HL-60 (cell line): ENCODE data around the gene APEH.

Experiments
- DNase-seq, 2 experiments: peaks; one replicate each; pipeline ENCODE4 v3.0.0-alpha.2; 2010 to 2020; ENCODE audit warnings: low read depth in 1 of 2, low spot score in 1 of 2
- H3K27ac ChIP-seq: fragments of 250-450 bp; sonication (Bioruptor Pico); replicated peaks from 2 replicates; pipeline ENCODE4 v1.5.1; 2020; ENCODE audit warnings: mild to moderate bottlenecking, moderate library complexity
- H3K27me3 ChIP-seq: fragments of 250-450 bp; sonication (Bioruptor Pico); 2 replicates; pipeline ENCODE4 v1.5.1; 2021; ENCODE audit warnings: mild to moderate bottlenecking, moderate library complexity; ENCODE audit not compliant: insufficient read depth, poor library complexity, severe bottlenecking
- H3K4me3 ChIP-seq: replicated peaks from 2 replicates; pipeline ENCODE4 v1.5.1; 2011; ENCODE audit warnings: mild to moderate bottlenecking, control low read depth, low read length; ENCODE audit not compliant: insufficient read depth
- GABPA ChIP-seq: IDR thresholded peaks from 2 replicates; pipeline ENCODE4 v1.6.1; 2012; ENCODE audit warnings: low read depth
- POLR2AphosphoS5 ChIP-seq: IDR thresholded peaks from 2 replicates; pipeline ENCODE4 v1.6.1; 2012; ENCODE audit warnings: low read depth
- SPI1 ChIP-seq: IDR thresholded peaks from 2 replicates; pipeline ENCODE4 v1.6.1; 2012; ENCODE audit warnings: low read depth, mild to moderate bottlenecking, borderline replicate concordance
- TF ChIP-seq, protein P1 (sequence below): IDR thresholded peaks from one replicate; pipeline ENCODE4 v1.5.1; 2011; ENCODE audit warnings: low read length, control low read depth, inconsistent platforms; ENCODE audit not compliant: insufficient read depth
- TF ChIP-seq, protein P2 (sequence below): IDR thresholded peaks from 2 replicates; pipeline ENCODE4 v1.6.1; 2012; ENCODE audit warnings: low read depth; ENCODE audit not compliant: insufficient replicate concordance

The APEH gene

DNA sequence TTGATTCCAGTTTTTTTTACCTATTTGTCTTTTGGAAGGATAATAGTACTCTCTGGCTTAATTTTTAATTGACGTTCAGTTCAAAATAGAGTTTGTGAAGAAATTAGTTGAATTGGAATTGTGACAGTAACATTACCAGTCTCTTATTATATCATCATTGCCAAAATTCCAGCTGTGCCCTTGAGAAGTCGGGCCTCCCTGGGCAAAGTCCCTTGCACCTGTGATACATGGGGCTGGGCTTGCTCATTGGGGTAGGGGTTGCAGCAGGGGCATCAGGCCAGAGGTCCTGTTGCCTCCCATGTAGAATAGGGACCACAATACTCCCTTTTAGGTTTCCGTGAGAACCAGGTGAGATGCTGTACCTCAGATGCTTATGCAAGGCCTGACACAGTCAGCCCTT lies 27.9 kb upstream of the APEH start:
- Histone ChIP-seq H3K4me3 (no peak overlapping the region), H3K27me3 (no peaks in the 10 kb centered on the region), H3K27ac (no peak overlapping the region)
- TF ChIP-seq SPI1: no peak
- no peak for TF ChIP-seq POLR2AphosphoS5
- TF ChIP-seq GABPA: no peak
- TF ChIP-seq, protein P1, sequence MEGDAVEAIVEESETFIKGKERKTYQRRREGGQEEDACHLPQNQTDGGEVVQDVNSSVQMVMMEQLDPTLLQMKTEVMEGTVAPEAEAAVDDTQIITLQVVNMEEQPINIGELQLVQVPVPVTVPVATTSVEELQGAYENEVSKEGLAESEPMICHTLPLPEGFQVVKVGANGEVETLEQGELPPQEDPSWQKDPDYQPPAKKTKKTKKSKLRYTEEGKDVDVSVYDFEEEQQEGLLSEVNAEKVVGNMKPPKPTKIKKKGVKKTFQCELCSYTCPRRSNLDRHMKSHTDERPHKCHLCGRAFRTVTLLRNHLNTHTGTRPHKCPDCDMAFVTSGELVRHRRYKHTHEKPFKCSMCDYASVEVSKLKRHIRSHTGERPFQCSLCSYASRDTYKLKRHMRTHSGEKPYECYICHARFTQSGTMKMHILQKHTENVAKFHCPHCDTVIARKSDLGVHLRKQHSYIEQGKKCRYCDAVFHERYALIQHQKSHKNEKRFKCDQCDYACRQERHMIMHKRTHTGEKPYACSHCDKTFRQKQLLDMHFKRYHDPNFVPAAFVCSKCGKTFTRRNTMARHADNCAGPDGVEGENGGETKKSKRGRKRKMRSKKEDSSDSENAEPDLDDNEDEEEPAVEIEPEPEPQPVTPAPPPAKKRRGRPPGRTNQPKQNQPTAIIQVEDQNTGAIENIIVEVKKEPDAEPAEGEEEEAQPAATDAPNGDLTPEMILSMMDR: no peak
- TF ChIP-seq, protein P2, sequence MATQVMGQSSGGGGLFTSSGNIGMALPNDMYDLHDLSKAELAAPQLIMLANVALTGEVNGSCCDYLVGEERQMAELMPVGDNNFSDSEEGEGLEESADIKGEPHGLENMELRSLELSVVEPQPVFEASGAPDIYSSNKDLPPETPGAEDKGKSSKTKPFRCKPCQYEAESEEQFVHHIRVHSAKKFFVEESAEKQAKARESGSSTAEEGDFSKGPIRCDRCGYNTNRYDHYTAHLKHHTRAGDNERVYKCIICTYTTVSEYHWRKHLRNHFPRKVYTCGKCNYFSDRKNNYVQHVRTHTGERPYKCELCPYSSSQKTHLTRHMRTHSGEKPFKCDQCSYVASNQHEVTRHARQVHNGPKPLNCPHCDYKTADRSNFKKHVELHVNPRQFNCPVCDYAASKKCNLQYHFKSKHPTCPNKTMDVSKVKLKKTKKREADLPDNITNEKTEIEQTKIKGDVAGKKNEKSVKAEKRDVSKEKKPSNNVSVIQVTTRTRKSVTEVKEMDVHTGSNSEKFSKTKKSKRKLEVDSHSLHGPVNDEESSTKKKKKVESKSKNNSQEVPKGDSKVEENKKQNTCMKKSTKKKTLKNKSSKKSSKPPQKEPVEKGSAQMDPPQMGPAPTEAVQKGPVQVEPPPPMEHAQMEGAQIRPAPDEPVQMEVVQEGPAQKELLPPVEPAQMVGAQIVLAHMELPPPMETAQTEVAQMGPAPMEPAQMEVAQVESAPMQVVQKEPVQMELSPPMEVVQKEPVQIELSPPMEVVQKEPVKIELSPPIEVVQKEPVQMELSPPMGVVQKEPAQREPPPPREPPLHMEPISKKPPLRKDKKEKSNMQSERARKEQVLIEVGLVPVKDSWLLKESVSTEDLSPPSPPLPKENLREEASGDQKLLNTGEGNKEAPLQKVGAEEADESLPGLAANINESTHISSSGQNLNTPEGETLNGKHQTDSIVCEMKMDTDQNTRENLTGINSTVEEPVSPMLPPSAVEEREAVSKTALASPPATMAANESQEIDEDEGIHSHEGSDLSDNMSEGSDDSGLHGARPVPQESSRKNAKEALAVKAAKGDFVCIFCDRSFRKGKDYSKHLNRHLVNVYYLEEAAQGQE: no peak
- no peak for DNase-seq

DNA sequence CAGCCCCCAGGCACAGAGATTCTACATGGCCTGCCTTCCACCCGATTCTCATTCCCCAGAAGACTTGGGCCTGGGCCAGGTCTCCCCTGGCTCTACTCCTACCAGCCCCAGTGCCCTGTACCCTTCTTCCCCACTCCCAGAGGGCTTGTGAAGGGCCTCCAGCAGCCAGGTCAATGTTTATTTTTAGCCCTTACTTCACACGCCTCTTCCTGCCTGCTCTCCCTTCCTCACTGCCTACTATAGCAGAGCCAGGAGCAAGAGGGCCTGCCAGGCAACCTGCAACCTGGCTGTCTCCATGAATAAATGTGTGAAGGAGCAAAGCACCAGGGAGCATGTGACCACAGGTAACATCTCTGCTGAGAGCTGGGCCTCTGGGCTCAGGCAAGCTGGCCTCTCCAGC lies 26.4 kb upstream of the APEH start:
- Histone ChIP-seq H3K4me3 (no peak overlapping the region), H3K27me3 (no peaks in the 10 kb centered on the region), H3K27ac (no peak overlapping the region)
- no peak for DNase-seq
- TF ChIP-seq SPI1: no peak

DNA sequence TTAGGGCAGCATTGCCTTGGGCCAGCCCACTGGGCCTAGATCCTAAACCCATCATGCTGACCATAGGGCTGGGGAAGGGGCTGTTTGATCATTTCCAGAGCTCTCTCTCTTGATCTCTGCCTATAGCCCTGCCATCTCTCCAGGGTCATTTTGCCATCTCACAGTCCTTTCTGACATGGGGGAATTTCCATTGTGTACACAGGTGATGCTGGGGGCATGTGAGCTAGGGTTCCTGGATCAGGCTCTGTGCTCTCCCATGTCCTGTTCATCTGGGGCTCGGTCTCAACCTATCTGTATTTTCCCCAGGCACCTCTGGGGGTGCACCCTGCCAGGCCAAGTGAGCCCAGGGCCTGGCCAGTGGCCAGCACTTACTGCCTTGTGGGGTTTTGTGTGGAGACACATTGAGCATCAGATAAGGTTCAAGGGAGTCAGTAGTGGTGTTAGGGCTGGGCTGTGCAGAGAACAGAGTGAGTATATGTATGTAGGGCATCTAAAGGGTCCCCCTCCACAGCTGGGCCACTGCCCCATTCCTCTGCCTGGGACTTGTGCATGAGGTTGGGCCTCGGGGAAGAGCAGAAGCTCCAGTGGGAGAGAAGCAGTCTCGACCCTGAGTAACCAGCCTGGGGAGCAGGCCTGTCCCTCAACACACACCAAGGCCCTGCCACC lies 25.7 kb upstream of the APEH start:
- TF ChIP-seq GABPA (no peak), POLR2AphosphoS5 (no peak), SPI1 (no peak)
- TF ChIP-seq, protein P1: no peak
- TF ChIP-seq, protein P2: no peak
- no peaks in the 10 kb centered on the region for H3K27me3 ChIP-seq
- H3K27ac ChIP-seq: no peak overlapping the region
- H3K4me3 ChIP-seq: no peak overlapping the region
- DNase-seq: no peak

DNA sequence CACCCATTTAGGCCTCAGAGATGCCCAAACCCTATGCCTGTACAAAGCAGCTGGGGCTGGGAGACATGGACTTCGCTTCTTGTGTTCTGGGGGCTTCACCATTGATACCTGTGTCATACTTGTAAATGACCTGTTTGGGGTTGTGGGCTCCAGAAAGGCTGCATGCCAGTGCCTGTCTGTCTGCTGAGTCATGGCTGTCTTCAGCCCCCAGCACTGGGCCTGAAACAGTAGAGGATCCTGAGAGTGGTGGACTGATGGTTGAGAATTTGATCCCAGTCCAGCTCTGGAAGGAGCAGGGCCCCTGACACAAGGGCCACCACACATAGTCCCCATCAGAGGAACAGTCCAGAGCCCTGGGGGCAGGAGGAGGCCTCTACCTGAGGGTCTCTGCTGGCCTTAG lies 24.6 kb upstream of the APEH start:
- H3K4me3 ChIP-seq: no peak overlapping the region
- DNase-seq: no peak
- H3K27me3 ChIP-seq: no peaks in the 10 kb centered on the region
- TF ChIP-seq, protein P2: no peak
- no peak for TF ChIP-seq GABPA
- TF ChIP-seq, protein P1: no peak
- no peak for TF ChIP-seq SPI1
- TF ChIP-seq POLR2AphosphoS5: no peak
- H3K27ac ChIP-seq: no peak overlapping the region
